GM12878 (cell line): Measurements from ENCODE around the gene TMEM253. TPM values are rescaled to one million over a fixed set of nuclear protein-coding genes. Genes with fewer than 3 reads are reported as not detected.

Experiments used
- ATAC-seq: fragments of 200-7000 bp; cut with Tn5 transposase; 3 replicates; pipeline ENCODE4 v1.9.1; 2020; ENCODE audit warnings: mild to moderate bottlenecking, moderate library complexity
- BruUV-seq: library from RNA; stranded (reverse); fragments of 400-500 nt; replicated peaks from 2 replicates; lab custom pipeline; 2021; lab: Mats Ljungman, UMichigan
- CTCF ChIA-PET: fragments of 300-600 bp; sonication (Branson Sonifier 250); formaldehyde crosslinking; extraction: SDS; loops from one replicate; lab custom pipeline; 2021; ENCODE audit warnings: inconsistent platforms; lab: Yijun Ruan, JAX
- POLR2A ChIA-PET: fragments of 350-600 bp; formaldehyde crosslinking; extraction: SDS; loops from one replicate; lab custom pipeline; 2021; ENCODE audit warnings: inconsistent platforms; lab: Charles Lee
- RAD21 ChIA-PET: fragments of 300-600 bp; sonication (Branson Sonifier 250); formaldehyde crosslinking; loops from one replicate; lab custom pipeline; 2023; ENCODE audit warnings: antibody characterized with exemption; ENCODE audit not compliant: unreplicated experiment; lab: Charles Lee
- SMC1A ChIA-PET: fragments of 300-600 bp; sonication (Branson Sonifier 250); formaldehyde crosslinking; loops from one replicate; lab custom pipeline; 2023; ENCODE audit not compliant: unreplicated experiment, uncharacterized antibody; lab: Charles Lee
- DNase-seq: peaks from one replicate; pipeline ENCODE4 v3.0.0-alpha.2; 2011; ENCODE audit warnings: low read depth, low spot score
- FAIRE-seq: peaks from 3 replicates; lab custom pipeline; 2011; peaks lifted over from hg19 to GRCh38; lab: Jason Lieb, UNC
- H2AFZ ChIP-seq: 2 replicates; pipeline ENCODE4 v1.6.0; 2011; ENCODE audit warnings: low read depth, low read length, control low read depth; ENCODE audit not compliant: control insufficient read depth
- H3K27ac ChIP-seq: 2 replicates; pipeline ENCODE4 v1.5.1; 2011; ENCODE audit warnings: control low read depth; ENCODE audit not compliant: control insufficient read depth, insufficient read depth
- H3K27me3 ChIP-seq, 2 experiments: replicated peaks in 1 of 2; 2 replicates each; pipeline versions ENCODE4 v1.6.0 to v1.6.1; 2011; ENCODE audit warnings: low read length in 1 of 2; ENCODE audit not compliant: control insufficient read depth in 2 of 2, insufficient read depth in 2 of 2
- H3K36me3 ChIP-seq, 2 experiments: 2 replicates each; pipeline ENCODE4 v1.5.1; 2011; ENCODE audit warnings: low read length in 1 of 2; ENCODE audit not compliant: control insufficient read depth in 2 of 2, insufficient read depth in 2 of 2
- H3K4me1 ChIP-seq: 2 replicates; pipeline ENCODE4 v1.6.1; 2011; ENCODE audit warnings: mild to moderate bottlenecking, low read length, moderate library complexity, mixed read lengths; ENCODE audit not compliant: control insufficient read depth, insufficient read depth
- H3K4me2 ChIP-seq: 2 replicates; pipeline ENCODE4 v1.6.0; 2011; ENCODE audit warnings: control low read depth; ENCODE audit not compliant: control insufficient read depth, insufficient read depth
- H3K4me3 ChIP-seq: fragments of 200-600 bp; sonication (generic); 2 replicates; pipeline ENCODE4 v1.5.1; 2016
- H3K79me2 ChIP-seq: 2 replicates; pipeline ENCODE4 v1.6.0; 2011; ENCODE audit warnings: low read length; ENCODE audit not compliant: control insufficient read depth, insufficient read depth
- H3K9ac ChIP-seq: 2 replicates; pipeline ENCODE4 v1.8.0; 2011; ENCODE audit warnings: low read length, control low read depth, mixed read lengths; ENCODE audit not compliant: control insufficient read depth, insufficient read depth
- H3K9me3 ChIP-seq: replicated peaks from 3 replicates; pipeline ENCODE4 v1.5.1; 2011; ENCODE audit warnings: mild to moderate bottlenecking, low read length; ENCODE audit not compliant: control insufficient read depth, insufficient read depth
- H4K20me1 ChIP-seq: 2 replicates; pipeline ENCODE4 v1.6.0; 2011; ENCODE audit not compliant: control insufficient read depth, insufficient read depth
- ASH2L ChIP-seq: fragments of 300-600, 200-600 bp; sonication (generic); IDR thresholded peaks from 2 replicates; pipeline ENCODE4 v1.6.1; 2017; ENCODE audit warnings: low read depth, mild to moderate bottlenecking, borderline replicate concordance
- GATAD2B ChIP-seq: fragments of 450-650 bp; conservative IDR thresholded peaks from 2 replicates; pipeline ENCODE4 v1.6.1; 2017; ENCODE audit warnings: low read depth, mild to moderate bottlenecking, moderate library complexity
- MYC ChIP-seq: IDR thresholded peaks from 2 replicates; pipeline ENCODE4 v1.6.1; 2011; ENCODE audit warnings: mild to moderate bottlenecking, low read length, moderate library complexity, inconsistent platforms; ENCODE audit not compliant: insufficient read depth, insufficient replicate concordance, insufficient read length, severe bottlenecking
- SMARCA5 ChIP-seq: fragments of 450-650 bp; IDR thresholded peaks from 2 replicates; pipeline ENCODE4 v1.6.1; 2017; ENCODE audit warnings: mild to moderate bottlenecking
- SREBF1 ChIP-seq: IDR thresholded peaks from 2 replicates; pipeline ENCODE4 v1.6.1; 2012; ENCODE audit warnings: mild to moderate bottlenecking, low read length
- ZNF274 ChIP-seq: IDR thresholded peaks from one replicate; pipeline ENCODE4 v1.8.0; 2011; ENCODE audit not compliant: insufficient read length, insufficient read depth
- WGBS: methylation state at CpG from one replicate; pipeline ENCODE4 v1.1.6; 2016; ENCODE audit warnings: low lambda C conversion rate; ENCODE audit not compliant: insufficient replicate concordance, insufficient coverage; ENCODE audit errors: missing lambda C conversion rate; 5-methylcytosine and 5-hydroxymethylcytosine counted together
- in situ Hi-C: fragments of 300-500 bp; cut with MboI; formaldehyde crosslinking; loops from 9 replicates; pipeline ENCODE4 v1.14.3; 2018; ENCODE audit warnings: mixed read lengths
- intact Hi-C: fragments of 100-400 bp; cut with micrococcal nuclease; formaldehyde crosslinking; loops from one replicate; pipeline ENCODE4 v1.14.2; 2022; ENCODE audit not compliant: unreplicated experiment
- polyA plus RNA-seq, 11 experiments: library from polyadenylated mRNA; depleted of rRNA in 4 of 11; unstranded in 6 of 11; stranded (reverse) in 5 of 11; fragments of >200 nt; fragmentation: Nextera tagmentation in 4 of 11; fragmentation: Illumina TruSeq in 1 of 11; extraction: Ambion mirVana in 4 of 11; extraction: Trizol in 1 of 11; gene quantifications; 1 replicate in 1 of 11; 2 replicates in 10 of 11; pipeline versions ENCODE4 v1.2.1 to v1.2.3, GENCODE V29; 2011 to 2016; ENCODE audit warnings: inconsistent platforms in 2 of 11, missing spikeins in 2 of 11, low read depth in 1 of 11
- total RNA-seq, 4 experiments: library from RNA; depleted of rRNA in 3 of 4; stranded (reverse); fragments of >200 nt in 3 of 4; fragmentation: Illumina TruSeq in 1 of 4; extraction: Trizol in 1 of 4; gene quantifications; 2 replicates each; pipeline versions ENCODE4 v1.2.1 to v1.2.3, GENCODE V29; 2013 to 2021
- TF ChIP-seq, protein P1 (sequence below): IDR thresholded peaks from 2 replicates; pipeline ENCODE4 v1.6.1; 2011; ENCODE audit warnings: low read depth, low read length, improper control_type of control experiment, borderline replicate concordance
- TF ChIP-seq, protein P2 (sequence below): fragments of 450-650 bp; IDR thresholded peaks from 2 replicates; pipeline ENCODE4 v1.6.1; 2017; ENCODE audit warnings: low read depth, mild to moderate bottlenecking, moderate library complexity

Gene TMEM253
- total and polyA plus RNA-seq, 10 of the 15 experiments (the other 5 are each of a cell fraction or from before 2014, with no cell fraction given): 0.11 to 0.48 TPM; not detected in 8

- POLR2A ChIA-PET: no interaction called here
- FAIRE-seq (no peak), ATAC-seq (no peak), DNase-seq (no peak)
- H3K27me3 ChIP-seq: no peaks in the 10 kb centered on the region; a peak in 1 of 4 replicates
- H3K79me2 ChIP-seq: no peaks in the 10 kb centered on the region
- no TSS peak for BruUV-seq
- intact Hi-C loops (no loop called here), in situ Hi-C loops (no loop called here)
- H2AFZ ChIP-seq: no peak overlapping the region
- H3K36me3 ChIP-seq: no peaks in the 10 kb centered on the region
- SMC1A ChIA-PET: no interaction called here
- no peak overlapping the region for H3K4me3 ChIP-seq
- H3K9me3 ChIP-seq: no peaks in the 10 kb centered on the region
- CTCF ChIA-PET: interaction anchor here (1.0 to 1.5 kb wide), 3 partner anchors 33 to 48 kb away, joined by 4 to 5 read pairs (median 5); no protein-coding TSS in a partner anchor
- WGBS: 51% methylated on average over 20 of the region's 20 CpGs
- no peak for TF ChIP-seq GATAD2B
- TF ChIP-seq SMARCA5: no peak
- no peak for TF ChIP-seq MYC
- TF ChIP-seq, protein P1, sequence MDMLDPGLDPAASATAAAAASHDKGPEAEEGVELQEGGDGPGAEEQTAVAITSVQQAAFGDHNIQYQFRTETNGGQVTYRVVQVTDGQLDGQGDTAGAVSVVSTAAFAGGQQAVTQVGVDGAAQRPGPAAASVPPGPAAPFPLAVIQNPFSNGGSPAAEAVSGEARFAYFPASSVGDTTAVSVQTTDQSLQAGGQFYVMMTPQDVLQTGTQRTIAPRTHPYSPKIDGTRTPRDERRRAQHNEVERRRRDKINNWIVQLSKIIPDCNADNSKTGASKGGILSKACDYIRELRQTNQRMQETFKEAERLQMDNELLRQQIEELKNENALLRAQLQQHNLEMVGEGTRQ: no peak
- TF ChIP-seq ASH2L: no peak
- TF ChIP-seq ZNF274: no peak
- TF ChIP-seq, protein P2, sequence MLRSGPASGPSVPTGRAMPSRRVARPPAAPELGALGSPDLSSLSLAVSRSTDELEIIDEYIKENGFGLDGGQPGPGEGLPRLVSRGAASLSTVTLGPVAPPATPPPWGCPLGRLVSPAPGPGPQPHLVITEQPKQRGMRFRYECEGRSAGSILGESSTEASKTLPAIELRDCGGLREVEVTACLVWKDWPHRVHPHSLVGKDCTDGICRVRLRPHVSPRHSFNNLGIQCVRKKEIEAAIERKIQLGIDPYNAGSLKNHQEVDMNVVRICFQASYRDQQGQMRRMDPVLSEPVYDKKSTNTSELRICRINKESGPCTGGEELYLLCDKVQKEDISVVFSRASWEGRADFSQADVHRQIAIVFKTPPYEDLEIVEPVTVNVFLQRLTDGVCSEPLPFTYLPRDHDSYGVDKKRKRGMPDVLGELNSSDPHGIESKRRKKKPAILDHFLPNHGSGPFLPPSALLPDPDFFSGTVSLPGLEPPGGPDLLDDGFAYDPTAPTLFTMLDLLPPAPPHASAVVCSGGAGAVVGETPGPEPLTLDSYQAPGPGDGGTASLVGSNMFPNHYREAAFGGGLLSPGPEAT: no peak
- no peak for TF ChIP-seq SREBF1
- TF ChIP-seq, all 136 proteins: peak for 0
- no peak overlapping the region for H3K9ac ChIP-seq
- H4K20me1 ChIP-seq: no peaks in the 10 kb centered on the region
- RAD21 ChIA-PET: no interaction called here
- H3K4me2 ChIP-seq: no peak overlapping the region
- H3K4me1 ChIP-seq: no peaks in the 10 kb centered on the region
- H3K27ac ChIP-seq: no peak overlapping the region
Observed at GRCh38 chr14:21053184-21054122, 47.4 kb upstream of the TMEM253 start.
